ES-I3 (cell line): ENCODE measurements around the gene SLC9A3.
"Not testable (repeated sequence)": the region's sequence is repeated elsewhere in the genome, so short reads cannot be mapped to it uniquely, and the experiment has no call there.

Experiments
- H3K36me3 ChIP-seq: 2 replicates; pipeline ENCODE4 v1.6.1; 2013; ENCODE audit warnings: mild to moderate bottlenecking, low read length, control low read depth, moderate library complexity; ENCODE audit not compliant: insufficient read depth
- H3K4me1 ChIP-seq: 2 replicates; pipeline ENCODE4 v1.6.1; 2013; ENCODE audit warnings: mild to moderate bottlenecking, control low read depth, low read length; ENCODE audit not compliant: insufficient read depth
- H3K9ac ChIP-seq: 2 replicates; pipeline ENCODE4 v1.6.1; 2013; ENCODE audit warnings: low read depth, mild to moderate bottlenecking, low read length, moderate library complexity
- H3K9me3 ChIP-seq: 2 replicates; pipeline ENCODE4 v1.6.1; 2013; ENCODE audit warnings: mild to moderate bottlenecking, low read length, moderate library complexity; ENCODE audit not compliant: control insufficient read depth, insufficient read depth

Gene SLC9A3

DNA sequence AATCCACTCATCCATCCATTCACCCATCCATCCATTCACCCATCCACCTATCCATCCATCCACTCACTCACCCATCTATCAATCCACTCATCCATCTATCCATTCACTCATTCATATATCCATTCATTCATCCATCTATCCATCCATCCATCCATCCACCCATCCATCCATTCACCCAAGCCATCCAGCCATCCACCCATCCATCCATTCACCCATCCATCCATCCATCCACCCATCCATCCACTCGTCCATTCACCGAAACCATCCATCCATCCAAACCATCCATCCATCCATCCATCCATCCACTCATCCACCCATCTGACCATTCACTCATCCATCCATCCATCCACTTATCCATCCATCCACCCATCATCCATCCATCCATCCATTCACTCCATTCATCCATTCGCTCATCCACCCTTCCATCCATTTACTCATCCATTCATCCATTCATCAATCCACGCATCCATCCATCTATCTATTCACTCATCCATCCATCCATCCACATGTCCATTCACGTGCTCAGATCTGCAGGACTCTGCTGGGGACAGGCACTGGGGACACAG, 6.6 kb downstream of the SLC9A3 start:
- Histone ChIP-seq H3K36me3 (no peaks in the 10 kb centered on the region), H3K9me3 (no peaks in the 10 kb centered on the region), H3K4me1 (peaks cover 12% of the 10 kb centered on the region; the same call in 1 of the 2 replicates), H3K9ac (no peak overlapping the region)

DNA sequence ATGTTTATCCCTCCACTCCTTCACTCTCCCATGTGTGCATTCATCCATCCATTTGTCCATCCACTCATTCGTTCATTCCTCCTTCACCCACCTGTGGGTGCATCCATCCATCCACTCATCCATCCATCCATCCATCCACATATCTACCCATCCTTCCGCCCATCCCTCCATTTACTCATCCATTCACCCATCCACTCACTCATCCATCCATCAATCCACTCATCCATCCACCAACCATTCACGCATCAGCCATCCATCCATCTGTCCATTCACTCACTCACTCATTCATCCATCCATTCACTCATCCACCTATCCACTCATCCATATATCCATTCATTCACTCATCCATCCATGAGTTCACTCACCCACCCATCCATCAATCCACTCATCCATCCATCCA, 7.3 kb downstream of the SLC9A3 start:
- peaks cover 9% of the 10 kb centered on the region; the same call in 1 of the 2 replicates for H3K4me1 ChIP-seq
- H3K9me3 ChIP-seq, result no peaks in the 10 kb centered on the region
- H3K9ac ChIP-seq, result no peak overlapping the region
- no peaks in the 10 kb centered on the region for H3K36me3 ChIP-seq

DNA sequence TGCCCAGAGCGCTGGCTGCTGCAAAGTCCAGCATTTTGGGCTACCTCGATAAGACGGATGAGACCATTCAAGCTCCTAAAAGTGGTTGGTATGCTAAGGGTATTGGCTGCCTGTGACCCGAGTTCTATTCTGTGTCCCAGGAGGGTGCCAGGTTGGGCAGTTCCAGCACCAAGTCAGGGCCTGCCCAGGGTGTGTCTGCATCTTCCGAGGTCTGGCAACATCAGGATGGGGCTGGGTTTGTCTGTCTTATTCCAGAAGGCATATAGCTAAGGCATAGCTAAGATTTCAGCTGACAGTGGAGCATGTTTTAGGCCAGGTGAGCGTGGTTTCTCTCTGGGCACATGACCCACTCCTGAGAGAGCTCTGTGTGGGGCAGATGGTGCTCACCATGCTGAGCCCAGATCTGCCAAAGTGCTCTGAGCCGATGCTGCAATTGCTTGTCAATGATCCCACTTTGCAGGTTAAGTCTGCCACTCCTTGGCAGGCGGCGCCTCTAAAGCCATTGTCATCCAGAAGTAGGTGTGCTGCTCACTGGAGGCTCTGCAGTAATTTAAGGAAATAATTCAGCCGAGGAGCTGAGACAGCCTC, 7.8 kb downstream of the SLC9A3 start:
- no peaks in the 10 kb centered on the region for H3K36me3 ChIP-seq
- no peak overlapping the region for H3K9ac ChIP-seq
- H3K4me1 ChIP-seq, result 0 out of 2 replicates have a peak, but pooled peaks cover 3% of the 10 kb centered on the region
- no peaks in the 10 kb centered on the region for H3K9me3 ChIP-seq

DNA sequence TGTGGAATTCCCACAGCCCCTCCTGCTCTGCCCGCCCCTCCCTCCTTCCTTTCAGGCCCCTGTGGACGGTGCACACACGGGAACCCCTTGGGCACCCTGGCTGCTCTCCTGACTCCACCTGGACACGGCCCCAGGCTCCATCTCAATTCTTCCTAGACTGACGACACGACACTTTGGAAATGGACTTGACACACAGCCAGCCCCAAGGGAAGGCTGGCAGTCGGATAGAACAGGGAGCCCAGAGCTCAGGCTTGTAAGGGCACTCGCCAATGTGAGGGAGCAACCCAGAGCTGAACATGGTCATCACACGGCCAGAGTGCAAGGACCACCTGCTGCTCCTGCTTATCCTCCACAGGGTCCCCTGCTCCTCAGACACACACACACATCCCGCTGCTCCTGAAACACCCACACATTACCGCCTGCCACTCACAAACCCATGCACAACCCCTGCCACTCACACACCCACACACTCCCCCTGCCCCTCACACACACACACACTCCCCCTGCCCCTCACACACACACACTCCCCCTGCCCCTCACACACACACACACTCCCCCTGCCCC, 8.9 kb downstream of the SLC9A3 start:
- Histone ChIP-seq H3K4me1 (0 out of 2 replicates have a peak, but pooled peaks cover 3% of the 10 kb centered on the region), H3K9me3 (no peaks in the 10 kb centered on the region), H3K9ac (no peak overlapping the region), H3K36me3 (no peaks in the 10 kb centered on the region)

DNA sequence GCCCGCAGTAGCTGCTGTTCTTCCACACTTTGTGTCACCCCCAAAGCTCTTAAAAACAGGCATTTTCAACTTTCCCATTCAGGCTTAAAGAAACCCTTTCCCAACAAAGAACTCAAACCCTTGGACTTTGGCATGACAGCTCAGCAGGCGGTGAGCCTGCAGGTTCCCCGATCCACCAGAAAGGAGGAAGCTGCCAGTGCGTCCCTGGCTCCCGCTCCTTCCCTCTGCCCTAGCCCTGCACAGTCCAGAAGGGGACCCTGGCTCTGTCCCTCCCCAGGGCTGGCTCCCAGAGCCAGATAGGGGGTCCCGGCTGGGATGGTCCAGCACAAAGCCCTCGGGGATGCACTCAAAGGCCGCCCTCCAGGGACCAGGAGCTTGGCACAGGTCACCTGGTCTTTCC, 9.6 kb downstream of the SLC9A3 start:
- no peaks in the 10 kb centered on the region for H3K9me3 ChIP-seq
- no peak overlapping the region for H3K9ac ChIP-seq
- H3K4me1 ChIP-seq, result 0 out of 2 replicates have a peak, but pooled peaks cover 3% of the 10 kb centered on the region
- no peaks in the 10 kb centered on the region for H3K36me3 ChIP-seq

DNA sequence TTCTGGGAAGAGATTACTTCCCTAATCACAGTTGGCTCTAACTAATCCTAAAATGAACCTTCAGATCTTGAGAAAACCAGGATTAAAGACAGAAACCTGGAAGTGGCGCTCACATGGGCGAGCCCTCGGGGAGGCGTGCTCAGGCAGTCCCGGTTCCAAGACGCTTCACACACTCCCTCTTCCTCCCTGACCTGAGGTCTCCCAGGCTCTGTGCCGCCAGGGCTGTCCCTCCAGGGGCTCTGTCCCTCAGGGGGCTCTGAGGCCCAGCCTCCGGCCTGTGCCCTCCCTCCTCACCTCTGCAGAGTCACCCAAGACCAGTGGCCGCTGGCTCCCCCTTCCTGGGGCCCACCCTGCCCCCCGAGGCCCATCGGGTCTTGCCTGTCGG, 10.2 kb downstream of the SLC9A3 start:
- Histone ChIP-seq H3K9me3 (no peaks in the 10 kb centered on the region), H3K9ac (no peak overlapping the region), H3K4me1 (0 out of 2 replicates have a peak, but pooled peaks cover 3% of the 10 kb centered on the region), H3K36me3 (no peaks in the 10 kb centered on the region)

DNA sequence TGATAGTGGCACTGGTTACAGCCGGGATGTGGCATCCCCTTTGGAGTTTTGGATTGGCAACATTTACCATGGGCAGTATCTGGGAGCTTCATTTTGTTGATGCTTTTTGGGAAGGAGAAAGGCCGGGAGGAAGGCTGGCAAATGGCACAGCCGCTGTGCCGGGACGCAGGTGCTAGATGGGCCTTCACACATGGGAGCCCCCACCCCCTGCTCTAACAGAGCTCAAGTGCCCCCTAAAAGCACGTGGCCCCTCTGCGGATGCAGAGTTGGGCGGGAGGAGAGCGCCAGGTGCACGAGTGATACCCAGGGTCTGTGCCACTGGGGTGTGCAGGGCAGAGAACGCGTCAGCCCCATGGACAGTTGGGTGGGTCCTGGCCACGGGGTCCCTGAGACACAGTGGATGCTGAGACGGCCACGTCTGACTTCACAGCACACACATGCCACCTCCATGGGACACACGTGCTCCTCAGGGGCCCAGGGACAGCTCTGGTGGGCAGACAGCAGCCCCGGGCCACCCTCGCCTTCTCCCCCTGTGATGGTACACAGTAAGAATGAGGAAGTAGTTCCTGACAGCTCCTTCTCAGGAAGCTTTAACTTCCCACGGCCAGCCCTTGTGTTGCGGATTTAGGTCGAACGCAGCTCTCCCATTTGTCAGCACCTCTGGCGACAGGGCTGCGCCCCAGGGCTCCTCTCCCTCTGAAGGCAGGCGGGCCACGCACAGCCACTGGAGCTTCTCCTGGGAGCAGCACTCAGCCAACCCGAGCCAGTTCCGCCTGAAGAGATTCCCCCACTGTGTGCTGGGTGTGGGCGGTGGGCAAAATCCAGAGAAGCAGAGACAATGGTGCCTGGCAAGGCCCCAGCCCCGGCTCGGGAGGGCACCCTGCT, 10.8 kb downstream of the SLC9A3 start:
- H3K36me3 ChIP-seq, result no peaks in the 10 kb centered on the region
- H3K4me1 ChIP-seq, result 0 out of 2 replicates have a peak, but pooled peaks cover 3% of the 10 kb centered on the region
- no peak overlapping the region for H3K9ac ChIP-seq
- H3K9me3 ChIP-seq, result no peaks in the 10 kb centered on the region

DNA sequence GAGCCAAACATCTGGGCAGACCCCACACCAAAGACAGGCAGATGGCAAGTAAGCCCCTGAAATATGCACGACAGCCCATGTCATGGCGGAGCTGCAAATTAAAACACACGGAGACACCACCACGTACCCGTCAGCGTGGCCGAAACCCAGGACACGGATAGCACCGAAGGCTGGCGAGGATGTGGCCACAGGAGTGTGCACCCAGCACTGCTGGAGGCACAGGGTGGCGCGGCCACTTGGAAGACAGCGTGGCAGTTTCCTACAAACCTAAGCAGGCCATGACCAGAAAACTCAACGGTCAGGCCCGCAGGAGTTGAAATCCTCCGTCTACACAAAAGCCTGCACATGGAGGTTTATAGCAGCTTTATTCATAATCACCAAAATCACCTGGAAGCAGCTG, 12.8 kb downstream of the SLC9A3 start:
- Histone ChIP-seq H3K36me3 (no peaks in the 10 kb centered on the region), H3K9me3 (no peaks in the 10 kb centered on the region), H3K4me1 (0 out of 2 replicates have a peak, but pooled peaks cover 3% of the 10 kb centered on the region), H3K9ac (no peak overlapping the region)

DNA sequence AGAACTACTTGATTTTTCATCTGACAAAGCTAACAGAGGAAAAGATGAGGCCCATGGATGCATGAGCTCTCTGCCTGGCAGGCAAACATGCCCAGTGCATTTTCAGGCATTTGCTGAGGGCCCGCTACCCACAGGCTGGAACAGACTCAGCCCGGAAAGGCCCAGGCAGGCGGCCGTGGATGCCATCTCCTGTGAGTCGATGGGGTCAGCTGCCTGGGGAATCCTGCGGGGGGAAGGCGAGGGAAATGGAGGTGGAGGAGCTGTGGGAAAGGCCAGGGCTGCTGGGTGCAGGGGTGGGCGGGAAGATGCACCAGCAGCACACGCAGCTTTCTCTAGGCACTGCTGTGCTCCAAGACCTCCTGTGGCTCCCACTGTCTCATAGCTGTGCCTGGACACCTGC, 13.7 kb downstream of the SLC9A3 start:
- Histone ChIP-seq H3K9ac (no peak overlapping the region), H3K36me3 (no peaks in the 10 kb centered on the region), H3K9me3 (no peaks in the 10 kb centered on the region), H3K4me1 (0 out of 2 replicates have a peak, but pooled peaks cover 3% of the 10 kb centered on the region)

DNA sequence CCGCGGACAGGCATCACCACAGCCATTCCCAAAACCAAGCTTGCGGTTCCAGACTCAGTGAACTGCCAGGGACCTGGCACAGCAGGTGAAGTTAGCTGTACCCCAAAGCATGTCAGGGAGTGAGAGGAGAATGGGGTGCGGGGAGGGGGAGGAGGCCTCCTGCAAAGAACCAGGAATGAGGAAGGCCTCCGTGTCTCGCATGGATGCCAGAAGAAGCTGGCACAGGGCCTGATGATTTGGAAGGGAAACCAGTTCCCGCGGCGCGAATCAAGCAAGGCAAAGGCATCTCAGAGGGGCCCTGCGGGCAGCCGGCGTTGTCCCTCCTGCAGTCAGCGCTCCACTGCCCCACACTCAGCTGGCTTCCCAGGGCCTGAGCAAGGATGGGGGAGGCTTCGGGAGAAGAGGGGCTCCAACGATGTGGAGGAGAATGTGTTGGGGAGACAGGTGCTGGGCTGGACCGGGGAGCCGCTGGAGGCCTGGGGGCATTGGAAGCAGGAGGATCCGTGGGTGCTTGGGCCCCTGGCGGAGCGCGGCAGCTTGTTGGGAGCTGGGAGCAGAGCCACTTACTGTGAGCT, 14.6 kb downstream of the SLC9A3 start:
- Histone ChIP-seq H3K4me1 (0 out of 2 replicates have a peak, but pooled peaks cover 3% of the 10 kb centered on the region), H3K36me3 (no peaks in the 10 kb centered on the region), H3K9me3 (no peaks in the 10 kb centered on the region), H3K9ac (no peak overlapping the region)

DNA sequence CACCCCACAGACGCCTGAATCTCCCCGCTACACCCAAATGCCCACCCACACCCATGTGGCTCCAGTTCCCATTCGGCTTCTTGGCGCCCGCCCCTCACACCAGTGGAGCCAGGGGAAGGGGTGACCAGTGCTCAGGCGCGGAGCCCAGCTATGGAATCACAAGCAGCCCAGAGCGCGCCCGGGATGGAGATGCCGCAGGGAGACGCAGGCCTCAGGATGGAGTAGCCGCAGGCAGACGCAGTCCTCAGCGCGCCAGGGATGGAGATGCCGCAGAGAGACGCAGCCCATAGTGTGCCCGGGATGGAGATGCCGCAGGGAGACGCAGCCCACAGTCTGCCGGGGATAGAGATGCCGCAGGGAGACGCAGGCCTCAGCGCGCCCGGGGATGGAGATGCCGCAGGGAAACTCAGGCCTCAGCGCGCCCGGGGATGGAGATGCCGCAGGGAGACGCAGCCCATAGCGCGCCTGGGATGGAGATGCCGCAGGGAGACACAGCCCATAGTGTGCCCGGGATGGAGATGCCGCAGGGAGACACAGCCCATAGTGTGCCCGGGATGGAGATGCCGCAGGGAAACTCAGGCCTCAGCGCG, 16.2 kb downstream of the SLC9A3 start:
- H3K4me1 ChIP-seq, H3K36me3 ChIP-seq, H3K9ac ChIP-seq, H3K9me3 ChIP-seq: not testable (repeated sequence)

DNA sequence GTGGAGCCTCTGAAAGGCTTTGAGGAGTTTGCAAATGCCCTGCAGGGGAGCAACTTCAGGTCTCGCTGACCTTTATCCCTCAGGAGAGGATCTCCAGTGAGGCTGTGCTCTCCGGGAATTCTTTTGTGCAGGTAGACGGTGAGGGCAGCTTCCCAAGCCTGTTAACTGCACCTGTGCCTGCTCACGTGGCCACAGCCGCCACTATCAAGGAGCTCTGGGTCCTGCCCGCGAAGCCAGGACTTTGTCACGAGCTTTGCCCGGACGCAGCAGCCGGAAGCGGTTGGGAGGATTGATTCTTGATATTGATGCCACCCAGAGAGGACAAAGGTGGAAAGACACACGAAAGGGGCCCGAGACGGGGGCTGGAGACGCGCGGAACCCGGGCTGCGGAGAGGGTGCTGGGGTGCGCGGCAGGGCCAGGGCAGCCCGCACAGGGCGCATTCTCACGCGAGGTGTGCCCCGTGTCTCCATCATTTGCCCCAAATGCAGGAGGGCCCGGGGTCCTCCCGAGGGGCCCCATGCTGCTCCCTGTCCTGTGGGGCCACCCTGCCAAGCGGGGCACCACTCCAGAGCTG, 18.2 kb downstream of the SLC9A3 start:
- Histone ChIP-seq H3K4me1 (no peaks in the 10 kb centered on the region), H3K9ac (no peak overlapping the region), H3K9me3 (no peaks in the 10 kb centered on the region), H3K36me3 (no peaks in the 10 kb centered on the region)

DNA sequence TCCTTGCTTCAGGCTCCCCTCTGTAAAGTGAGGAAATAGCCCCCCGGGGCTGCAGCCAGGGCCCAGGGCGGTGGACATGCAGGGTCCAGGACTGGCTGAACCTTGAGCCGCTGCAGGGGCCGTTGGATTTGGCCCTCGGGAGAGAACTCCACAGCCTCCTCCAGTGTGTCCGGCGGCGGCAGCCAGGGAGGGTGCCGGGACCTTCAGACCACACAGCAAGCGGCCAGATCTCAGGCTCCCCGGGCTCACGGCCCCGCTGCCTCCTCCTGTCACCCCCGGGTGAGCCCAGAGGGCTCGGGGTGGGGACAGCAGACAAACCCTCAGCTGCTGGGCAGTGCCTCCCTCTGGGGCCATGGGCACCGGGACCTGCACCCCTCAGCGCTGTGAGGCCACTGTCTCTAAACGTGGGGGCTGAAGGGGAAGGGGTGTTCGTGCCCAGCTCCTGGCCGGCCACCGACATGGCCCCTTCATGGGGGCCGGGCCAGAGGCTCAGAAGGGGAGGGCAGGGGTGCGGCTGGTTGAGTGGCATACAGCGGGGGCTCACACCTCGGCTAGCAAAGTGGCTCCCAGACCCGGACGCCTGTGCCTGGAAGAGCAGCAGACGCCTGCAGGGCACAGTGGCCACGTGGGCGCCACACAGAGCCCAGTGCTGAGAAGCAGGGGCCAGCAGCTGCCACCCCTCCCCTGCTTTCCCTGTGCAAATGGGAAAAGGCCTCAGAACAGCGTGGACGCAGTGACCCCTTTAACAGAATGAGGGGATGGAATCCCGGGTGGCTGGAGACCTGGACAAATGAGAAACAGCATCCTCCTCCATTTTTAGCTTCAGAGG, 19.7 kb downstream of the SLC9A3 start:
- no peak overlapping the region for H3K9ac ChIP-seq

More for the DNA sequence above, 19.7 kb downstream of the SLC9A3 start:
- Histone ChIP-seq H3K9me3 (no peaks in the 10 kb centered on the region), H3K36me3 (no peaks in the 10 kb centered on the region), H3K4me1 (no peaks in the 10 kb centered on the region)
